Upper lobe of right lung (tissue), 1 donor: ENCODE measurements around the gene DDX54. TPM values are rescaled to one million over a fixed set of nuclear protein-coding genes. Genes with fewer than 3 reads are reported as not detected.

Experiments used
- ATAC-seq: fragments of 200-7000 bp; cut with Tn5 transposase; one replicate; pipeline ENCODE4 v1.9.1; 2020; ENCODE audit warnings: mild to moderate bottlenecking, moderate library complexity
- DNase-seq: peaks from one replicate; pipeline ENCODE4 v3.0.0-alpha.2; 2020
- H3K27ac ChIP-seq: fragments of 200-600 bp; one replicate; pipeline ENCODE4 v1.8.0; 2022
- H3K27me3 ChIP-seq: fragments of 200-600 bp; one replicate; pipeline ENCODE4 v1.8.0; 2022; ENCODE audit warnings: mild to moderate bottlenecking
- H3K36me3 ChIP-seq: fragments of 200-600 bp; one replicate; pipeline ENCODE4 v1.8.0; 2022
- H3K4me1 ChIP-seq: fragments of 200-600 bp; one replicate; pipeline ENCODE4 v1.8.0; 2022
- H3K4me3 ChIP-seq: fragments of 200-600 bp; one replicate; pipeline ENCODE4 v1.8.0; 2022; ENCODE audit warnings: mild to moderate bottlenecking
- H3K9me3 ChIP-seq: fragments of 200-600 bp; one replicate; pipeline ENCODE4 v1.8.0; 2022
- CTCF ChIP-seq: fragments of 200-600 bp; IDR thresholded peaks from one replicate; pipeline ENCODE4 v1.8.0; 2022; ENCODE audit warnings: antibody characterized with exemption
- intact Hi-C: fragments of 100-400 bp; cut with DNase I; formaldehyde crosslinking; loops from one replicate; pipeline ENCODE4 v1.11.0; 2022
- total RNA-seq: library from RNA; stranded (reverse); fragmentation: NEBNext Ultra II Directional; extraction: Animal tissue kit (Norgen Biotek cat#: 25700); gene quantifications from one replicate; pipeline ENCODE4 v1.2.1, GENCODE V29; 2021
- donor health status: DM: no; HTN: yes; CAD: no; lungs with severe emphysema.

The DDX54 gene
- total RNA-seq, 1 donor from 2014 or later = 55.8 TPM

GRCh38 chr12:113114447-113115178, 70.7 kb downstream of the DDX54 start:
- ATAC-seq (no peak), DNase-seq (no peak)
- no peak for TF ChIP-seq CTCF

GRCh38 chr12:113113397-113113796, 71.9 kb downstream of the DDX54 start:
- ATAC-seq (no peak), DNase-seq (no peak)
- H3K9me3 ChIP-seq = no peaks in the 10 kb centered on the region
- intact Hi-C loops = no loop called here
- no peaks in the 10 kb centered on the region for H3K4me1 ChIP-seq
- H3K36me3 ChIP-seq = no peaks in the 10 kb centered on the region
- no peak for TF ChIP-seq CTCF
- no peak overlapping the region for H3K4me3 ChIP-seq
- no peak overlapping the region for H3K27ac ChIP-seq
- H3K27me3 ChIP-seq = peaks cover 5% of the 10 kb centered on the region

More at GRCh38 chr12:113114447-113115178, 70.7 kb downstream of the DDX54 start:
- Histone ChIP-seq H3K4me3 (no peak overlapping the region), H3K4me1 (no peaks in the 10 kb centered on the region), H3K27me3 (peaks cover 5% of the 10 kb centered on the region), H3K27ac (no peak overlapping the region), H3K9me3 (no peaks in the 10 kb centered on the region), H3K36me3 (no peaks in the 10 kb centered on the region)
- intact Hi-C loops = no loop called here

GRCh38 chr12:113112043-113112899, 73.0 kb downstream of the DDX54 start:
- ATAC-seq = no peak
- intact Hi-C loops = no loop called here

GRCh38 chr12:113111247-113111646, 74.0 kb downstream of the DDX54 start:
- TF ChIP-seq CTCF = no peak
- H3K36me3 ChIP-seq = no peaks in the 10 kb centered on the region
- ATAC-seq (no peak), DNase-seq (no peak)
- H3K27ac ChIP-seq = no peak overlapping the region
- no peaks in the 10 kb centered on the region for H3K4me1 ChIP-seq
- no peak overlapping the region for H3K4me3 ChIP-seq
- H3K9me3 ChIP-seq = no peaks in the 10 kb centered on the region
- intact Hi-C loops = no loop called here
- peaks cover 5% of the 10 kb centered on the region for H3K27me3 ChIP-seq

More at GRCh38 chr12:113112043-113112899, 73.0 kb downstream of the DDX54 start:
- DNase-seq = no peak
- no peak overlapping the region for H3K4me3 ChIP-seq
- H3K36me3 ChIP-seq = no peaks in the 10 kb centered on the region
- no peak overlapping the region for H3K27ac ChIP-seq
- no peak for TF ChIP-seq CTCF
- peaks cover 5% of the 10 kb centered on the region for H3K27me3 ChIP-seq
- no peaks in the 10 kb centered on the region for H3K4me1 ChIP-seq
- no peaks in the 10 kb centered on the region for H3K9me3 ChIP-seq

DNA sequence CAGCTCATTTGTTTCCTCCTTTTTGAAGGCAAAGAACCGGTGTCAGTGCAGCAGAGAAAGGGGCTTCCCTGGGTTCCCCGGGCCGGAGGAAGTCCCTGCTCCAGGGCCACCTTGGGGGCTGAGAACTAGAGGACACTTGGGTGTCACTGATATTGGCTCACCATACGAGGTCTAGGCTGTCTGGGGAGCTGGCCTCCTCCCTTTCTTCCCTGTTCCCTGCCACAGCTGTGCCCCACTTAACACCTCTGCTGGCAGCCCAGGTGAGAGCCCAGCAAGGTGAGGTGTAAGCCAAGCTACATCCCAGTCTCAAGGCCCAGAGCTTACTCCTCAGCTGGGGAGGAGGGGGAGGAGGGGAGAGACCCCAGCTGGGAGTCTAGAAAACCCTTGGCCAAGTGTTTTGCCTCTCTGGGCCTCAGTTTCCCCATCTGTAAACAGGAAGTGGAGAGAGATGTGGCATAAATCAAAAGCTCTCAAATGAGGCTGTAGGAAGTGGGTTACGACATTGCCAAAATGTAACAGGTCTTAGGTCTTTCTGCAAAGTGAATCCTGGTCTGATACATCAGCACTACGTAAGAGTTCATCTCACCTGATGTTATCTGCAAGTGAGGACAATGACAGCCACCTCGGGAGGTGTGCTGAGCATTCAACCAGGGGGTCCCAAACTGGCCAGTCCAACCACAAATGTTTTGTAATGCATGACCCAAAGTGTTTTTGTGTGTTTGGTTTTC, 75.2 kb downstream of the DDX54 start:
- no peaks in the 10 kb centered on the region for H3K9me3 ChIP-seq
- H3K4me3 ChIP-seq = no peak overlapping the region
- H3K27ac ChIP-seq = no peak overlapping the region
- intact Hi-C loops = no loop called here
- H3K27me3 ChIP-seq = peaks cover 5% of the 10 kb centered on the region
- H3K36me3 ChIP-seq = no peaks in the 10 kb centered on the region
- no peaks in the 10 kb centered on the region for H3K4me1 ChIP-seq
- ATAC-seq (no peak), DNase-seq (no peak)
- TF ChIP-seq CTCF = no peak
